CD14-positive monocyte (primary cell): ENCODE measurements around the gene ARMC6. TPM values are rescaled to one million over a fixed set of nuclear protein-coding genes. Genes with fewer than 3 reads are reported as not detected.
A peak's percentile ranks its signal among the peaks of the same experiment; 100 is the strongest.

ENCODE experiments used
- DNase-seq, 3 donors: peaks; one replicate each; pipeline ENCODE4 v3.0.0-alpha.2; 2011 to 2022
- H2AFZ ChIP-seq: 2 replicates; pipeline ENCODE4 v1.6.0; 2012; ENCODE audit warnings: mild to moderate bottlenecking, low read depth, low read length, inconsistent platforms; ENCODE audit not compliant: insufficient read depth, poor library complexity, severe bottlenecking
- H3K27ac ChIP-seq, 2 donors: 1 replicate in 1 of 2; 2 replicates in 1 of 2; pipeline ENCODE4 v1.5.1; 2012 to 2013; ENCODE audit warnings: low read length in 2 of 2, control low read depth in 1 of 2, inconsistent platforms in 1 of 2, low read depth in 1 of 2, mild to moderate bottlenecking in 1 of 2
- H3K27me3 ChIP-seq, 2 donors: one replicate each; pipeline versions ENCODE4 v1.6.0 to v1.6.1; 2011 to 2013; ENCODE audit warnings: low read length in 2 of 2; ENCODE audit not compliant: control insufficient read depth in 2 of 2, insufficient read depth in 2 of 2
- H3K36me3 ChIP-seq, 2 donors: replicated peaks in 1 of 2; 1 replicate in 1 of 2; 2 replicates in 1 of 2; pipeline versions ENCODE4 v1.5.1 to v1.6.1; 2012 to 2013; ENCODE audit warnings: low read length in 2 of 2, control low read depth in 1 of 2, inconsistent platforms in 1 of 2, mild to moderate bottlenecking in 1 of 2; ENCODE audit not compliant: insufficient read depth in 2 of 2, control insufficient read depth in 1 of 2
- H3K4me1 ChIP-seq, 2 donors: 1 replicate in 1 of 2; 2 replicates in 1 of 2; pipeline versions ENCODE4 v1.5.1 to v1.6.1; 2012 to 2013; ENCODE audit warnings: low read length in 2 of 2, control low read depth in 1 of 2, inconsistent platforms in 1 of 2, mild to moderate bottlenecking in 1 of 2, moderate library complexity in 1 of 2; ENCODE audit not compliant: insufficient read depth in 2 of 2, control insufficient read depth in 1 of 2
- H3K4me2 ChIP-seq: replicated peaks from 2 replicates; pipeline ENCODE3; 2012; ENCODE audit warnings: low read length, moderate library complexity, mild to moderate bottlenecking; ENCODE audit not compliant: poor library complexity, severe bottlenecking; ENCODE audit errors: extremely low read depth
- H3K4me3 ChIP-seq, 3 experiments: fragments of 200-600 bp in 1 of 3; sonication (generic) in 1 of 3; replicated peaks in 1 of 3; 1 replicate in 2 of 3; 2 replicates in 1 of 3; pipeline ENCODE4 v1.5.1; 2011 to 2013; ENCODE audit warnings: low read length in 3 of 3, mild to moderate bottlenecking in 3 of 3, control low read depth in 2 of 3, low read depth in 2 of 3, inconsistent platforms in 1 of 3, moderate library complexity in 1 of 3
- H3K79me2 ChIP-seq: 2 replicates; pipeline ENCODE4 v1.6.0; 2012; ENCODE audit warnings: mild to moderate bottlenecking, control low read depth, inconsistent platforms, low read length, moderate library complexity; ENCODE audit not compliant: insufficient read depth
- H3K9ac ChIP-seq: 2 replicates; pipeline ENCODE4 v1.6.0; 2017; ENCODE audit warnings: low read length, mild to moderate bottlenecking; ENCODE audit not compliant: insufficient read depth, poor library complexity, severe bottlenecking
- H3K9me3 ChIP-seq, 2 donors: replicated peaks in 1 of 2; 1 replicate in 1 of 2; 2 replicates in 1 of 2; pipeline versions ENCODE4 v1.5.1 to v1.6.1; 2012 to 2013; ENCODE audit warnings: low read length in 2 of 2, control low read depth in 1 of 2; ENCODE audit not compliant: control insufficient read depth in 1 of 2, insufficient read depth in 1 of 2
- H4K20me1 ChIP-seq: 2 replicates; pipeline ENCODE4 v1.6.0; 2012; ENCODE audit warnings: mild to moderate bottlenecking, low read length, control low read depth, moderate library complexity; ENCODE audit not compliant: insufficient read depth
- H3K27ac Mint-ChIP-seq, 7 donors: one replicate each; pipeline ENCODE4 v1.8.0; 2020; ENCODE audit warnings: mild to moderate bottlenecking in 7 of 7, mixed read lengths in 7 of 7, moderate library complexity in 6 of 7, inconsistent platforms in 2 of 7
- H3K27me3 Mint-ChIP-seq, 3 donors: one replicate each; pipeline ENCODE4 v1.8.0; 2021 to 2022; ENCODE audit warnings: low read depth in 3 of 3, mild to moderate bottlenecking in 3 of 3, mixed read lengths in 3 of 3, moderate library complexity in 3 of 3, inconsistent platforms in 1 of 3
- H3K36me3 Mint-ChIP-seq, 2 donors: one replicate each; pipeline ENCODE4 v1.8.0; 2020; ENCODE audit warnings: mixed read lengths in 2 of 2, inconsistent platforms in 1 of 2, mild to moderate bottlenecking in 1 of 2
- H3K4me1 Mint-ChIP-seq: one replicate; pipeline ENCODE4 v1.8.0; 2020; ENCODE audit warnings: mild to moderate bottlenecking, mixed read lengths
- H3K4me3 Mint-ChIP-seq, 2 donors: one replicate each; pipeline ENCODE4 v1.8.0; 2020; ENCODE audit warnings: mild to moderate bottlenecking in 2 of 2, mixed read lengths in 2 of 2, moderate library complexity in 1 of 2
- H3K9me3 Mint-ChIP-seq, 7 donors: one replicate each; pipeline ENCODE4 v1.8.0; 2020 to 2022; ENCODE audit warnings: mixed read lengths in 7 of 7, mild to moderate bottlenecking in 6 of 7, moderate library complexity in 6 of 7, inconsistent platforms in 2 of 7
- CTCF ChIP-seq: fragments of 200-600 bp; IDR thresholded peaks from one replicate; pipeline ENCODE4 v1.8.0; 2022; ENCODE audit warnings: antibody characterized with exemption, mild to moderate bottlenecking
- WGBS: methylation state at CpG from one replicate; pipeline ENCODE4 v1.1.5; 2013; ENCODE audit warnings: missing lambda C conversion rate; ENCODE audit not compliant: insufficient coverage; 5-methylcytosine and 5-hydroxymethylcytosine counted together
- intact Hi-C, 2 donors: fragments of 100-400 bp; cut with micrococcal nuclease; formaldehyde crosslinking; loops; one replicate each; pipeline versions ENCODE4 v1.15.0 to v1.15.1; 2023
- polyA plus RNA-seq, 3 donors: library from polyadenylated mRNA; depleted of rRNA in 1 of 3; unstranded in 2 of 3; stranded (reverse) in 1 of 3; fragments of 300-500 nt in 2 of 3; fragments of >200 nt in 1 of 3; fragmentation: Illumina TruSeq in 2 of 3; gene quantifications; 1 replicate in 2 of 3; 2 replicates in 1 of 3; pipeline ENCODE4 v1.2.3, GENCODE V29; 2012 to 2021

ARMC6 gene
- polyA plus RNA-seq, 3 donors, result 22.3 to 29.6 (median 26.1) TPM

- Mint-ChIP-seq H3K36me3 (peaks cover 51 to 79% of the 10 kb centered on the region in 2 donors), H3K4me3 (no peak overlapping the region), H3K27me3 (peaks cover 0 to 2% (median 0%) of the 10 kb centered on the region in 3 donors), H3K9me3 (peaks cover 0 to 5% (median 0%) of the 10 kb centered on the region in 7 donors), H3K4me1 (peaks cover 3% of the 10 kb centered on the region), H3K27ac (peak overlapping the region in 1 of 7 donors; percentile 15)
- no peak for TF ChIP-seq CTCF
- WGBS, result 92% methylated on average over 6 of the region's 7 CpGs
- H3K27me3 ChIP-seq, result no peaks in the 10 kb centered on the region
- peaks cover 0 to 1% of the 10 kb centered on the region in 2 donors for H3K4me1 ChIP-seq
- H3K36me3 ChIP-seq, result peaks cover 58 to 68% of the 10 kb centered on the region in 2 donors
- H3K79me2 ChIP-seq, result no peaks in the 10 kb centered on the region
- H3K9me3 ChIP-seq, result no peaks in the 10 kb centered on the region
- H4K20me1 ChIP-seq, result no peaks in the 10 kb centered on the region
- H2AFZ ChIP-seq, result no peak overlapping the region
- intact Hi-C loops, result no loop called here
- H3K4me3 ChIP-seq, result no peak overlapping the region
- no peak overlapping the region for H3K4me2 ChIP-seq
- no peak for DNase-seq
- no peak overlapping the region for H3K9ac ChIP-seq
- H3K27ac ChIP-seq, result no peak overlapping the region
Measured at GRCh38 chr19:19057720-19058119, 24.3 kb downstream of the ARMC6 start.

- no peak for DNase-seq
- Histone ChIP-seq H3K27ac (no peak overlapping the region), H3K9ac (no peak overlapping the region), H3K9me3 (no peaks in the 10 kb centered on the region), H3K4me3 (no peak overlapping the region), H3K36me3 (peaks cover 48 to 59% of the 10 kb centered on the region in 2 donors), H3K79me2 (no peaks in the 10 kb centered on the region), H4K20me1 (no peaks in the 10 kb centered on the region), H2AFZ (no peak overlapping the region), H3K4me2 (no peak overlapping the region), H3K4me1 (peaks cover 7 to 13% of the 10 kb centered on the region in 2 donors), H3K27me3 (no peaks in the 10 kb centered on the region)
- Mint-ChIP-seq H3K9me3 (peaks cover 0 to 5% (median 0%) of the 10 kb centered on the region in 7 donors), H3K27ac (peak overlapping the region in 1 of 7 donors; percentile 37), H3K4me1 (peaks cover 12% of the 10 kb centered on the region), H3K27me3 (no peaks in the 10 kb centered on the region), H3K4me3 (no peak overlapping the region), H3K36me3 (peaks cover 47 to 67% of the 10 kb centered on the region in 2 donors)
- no peak for TF ChIP-seq CTCF
- intact Hi-C loops, result no loop called here
- 92% methylated on average over 13 of the region's 17 CpGs for WGBS
Measured at GRCh38 chr19:19059018-19059836, 25.8 kb downstream of the ARMC6 start.
